Right lobe of liver (tissue), 4 donors: ENCODE measurements around the gene CALY.

ENCODE experiments used
- CTCF ChIP-seq, 4 donors: fragments of 200-600 bp in 3 of 4; fragments of 450-650 bp in 1 of 4; IDR thresholded peaks; one replicate each; pipeline versions ENCODE4 v1.5.1 to v1.8.0; 2016 to 2022; ENCODE audit warnings: antibody characterized with exemption in 4 of 4, mild to moderate bottlenecking in 2 of 4
- POLR2A ChIP-seq: fragments of 450-650 bp; IDR thresholded peaks from one replicate; pipeline ENCODE4 v1.6.1; 2017; ENCODE audit warnings: antibody characterized with exemption, mild to moderate bottlenecking
- donor health status: DM: no; HTN: no; CAD: no.
- donor health status: DM: no; HTN: no; CAD: no.
- donor health status: DM: no; HTN: yes; CAD: no.

DNA sequence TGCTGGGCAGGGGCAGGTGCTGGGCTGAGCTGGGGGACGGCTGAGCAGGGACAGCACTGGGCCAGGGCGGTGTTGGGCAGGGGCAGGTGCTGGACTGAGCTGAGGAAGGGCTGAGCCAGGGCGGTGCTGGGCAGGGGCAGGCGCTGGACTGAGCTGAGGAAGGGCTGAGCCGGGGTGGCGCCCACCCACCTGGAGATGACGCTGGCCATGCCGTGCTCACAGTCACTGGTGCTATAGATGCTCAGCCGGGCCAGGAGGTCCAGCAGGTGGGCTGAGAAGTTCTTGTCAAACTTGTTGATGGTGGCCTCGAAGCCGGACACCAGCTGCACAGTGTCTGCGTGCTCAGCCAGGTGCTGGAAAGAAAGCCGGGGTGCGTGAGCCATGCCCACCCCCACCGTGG lies 55.6 kb downstream of the CALY start:
- TF ChIP-seq CTCF (IDR thresholded peaks at IDR 0.05) (no peak), POLR2A (no peak)
